Loucy (cell line): ENCODE results near the gene CALU.

Source experiments
- H2AFZ ChIP-seq: fragments of 200-600 bp; sonication (generic); 2 replicates; pipeline ENCODE4 v1.6.0; 2016; ENCODE audit warnings: antibody characterized with exemption, mild to moderate bottlenecking, low read length, moderate library complexity
- H3F3A ChIP-seq: fragments of 200-600 bp; 2 replicates; pipeline ENCODE4 v1.6.0; 2016; ENCODE audit warnings: antibody characterized with exemption, low read depth, mild to moderate bottlenecking
- H3K27me3 ChIP-seq: fragments of 200-600 bp; sonication (generic); 2 replicates; pipeline ENCODE4 v1.6.1; 2014; ENCODE audit warnings: low read length, mild to moderate bottlenecking; ENCODE audit not compliant: insufficient read depth, poor library complexity, severe bottlenecking
- H3K36me3 ChIP-seq: fragments of 200-600 bp; sonication (generic); 2 replicates; pipeline ENCODE4 v1.6.1; 2016; ENCODE audit warnings: low read length; ENCODE audit not compliant: insufficient read depth
- H3K4me1 ChIP-seq: fragments of 200-600 bp; sonication (generic); 2 replicates; pipeline ENCODE4 v1.5.1; 2014; ENCODE audit warnings: low read length, mild to moderate bottlenecking; ENCODE audit not compliant: insufficient read depth, poor library complexity, severe bottlenecking
- H3K4me2 ChIP-seq: fragments of 200-600 bp; sonication (generic); 2 replicates; pipeline ENCODE4 v1.6.0; 2014; ENCODE audit warnings: antibody characterized with exemption, low read length, low read depth, mild to moderate bottlenecking; ENCODE audit not compliant: poor library complexity, severe bottlenecking
- H3K4me3 ChIP-seq: fragments of 200-600 bp; sonication (generic); 2 replicates; pipeline ENCODE4 v1.5.1; 2014; ENCODE audit warnings: low read length, mild to moderate bottlenecking, mixed read lengths; ENCODE audit not compliant: poor library complexity, severe bottlenecking
- H3K79me2 ChIP-seq: fragments of 200-600 bp; sonication (generic); 2 replicates; pipeline ENCODE4 v1.6.1; 2014; ENCODE audit warnings: low read length; ENCODE audit not compliant: insufficient read depth
- H3K9ac ChIP-seq: fragments of 200-600 bp; sonication (generic); 2 replicates; pipeline ENCODE4 v1.6.0; 2014; ENCODE audit warnings: mild to moderate bottlenecking, low read depth, low read length, moderate library complexity; ENCODE audit not compliant: poor library complexity, severe bottlenecking
- H3K9me2 ChIP-seq: fragments of 200-600 bp; sonication (generic); replicated peaks from 2 replicates; pipeline ENCODE4 v1.6.1; 2016; ENCODE audit warnings: low read depth, low read length, mixed read lengths
- H3K9me3 ChIP-seq: fragments of 200-600 bp; sonication (generic); 2 replicates; pipeline ENCODE4 v1.6.1; 2014; ENCODE audit warnings: mild to moderate bottlenecking, antibody characterized with exemption, low read length, low read depth; ENCODE audit not compliant: insufficient read depth
- H4K20me1 ChIP-seq: fragments of 200-600 bp; sonication (generic); 2 replicates; pipeline ENCODE4 v1.6.0; 2014; ENCODE audit warnings: antibody characterized with exemption, low read length, mild to moderate bottlenecking; ENCODE audit not compliant: insufficient read depth, poor library complexity, severe bottlenecking
- EZH2phosphoT487 ChIP-seq: fragments of 200-600 bp; IDR thresholded peaks from 2 replicates; pipeline ENCODE4 v1.6.1; 2018; ENCODE audit warnings: antibody characterized with exemption, mild to moderate bottlenecking, moderate library complexity, borderline replicate concordance
- TF ChIP-seq, protein P1 (sequence below): fragments of 200-600 bp; sonication (generic); conservative IDR thresholded peaks from 2 replicates; pipeline ENCODE4 v1.5.1; 2014; ENCODE audit warnings: mild to moderate bottlenecking, antibody characterized with exemption, low read length

CALU gene

DNA sequence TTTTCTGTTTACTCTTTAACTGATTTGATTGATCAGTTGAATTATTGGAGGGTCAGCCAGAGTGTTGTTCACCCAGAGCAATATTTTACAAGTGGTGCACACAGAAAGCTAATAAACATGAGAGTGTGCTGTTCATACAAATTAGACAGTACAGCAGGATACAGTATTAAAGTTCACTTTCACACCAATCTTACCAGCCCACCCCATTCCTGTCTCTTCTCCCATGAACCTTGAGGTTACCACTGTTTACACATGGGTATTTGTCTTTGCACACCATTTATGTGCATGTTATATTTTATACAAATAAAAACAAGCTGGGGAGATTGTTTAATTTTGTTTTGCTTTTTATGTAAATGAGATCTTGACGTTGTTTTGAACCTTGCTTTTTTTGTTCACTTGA lies 6.5 kb downstream of the CALU start:
- H3F3A ChIP-seq: no peaks in the 10 kb centered on the region
- no peak overlapping the region for H2AFZ ChIP-seq
- H3K9me2 ChIP-seq: no peaks in the 10 kb centered on the region
- peak overlapping the region; percentile 65 for H3K4me2 ChIP-seq
- no peaks in the 10 kb centered on the region for H3K9me3 ChIP-seq
- H3K79me2 ChIP-seq: peaks cover 92% of the 10 kb centered on the region
- H3K4me3 ChIP-seq: no peak overlapping the region
- H3K4me1 ChIP-seq: peaks cover 53% of the 10 kb centered on the region
- no peaks in the 10 kb centered on the region for H3K27me3 ChIP-seq
- H4K20me1 ChIP-seq: peaks cover 74% of the 10 kb centered on the region
- H3K9ac ChIP-seq: no peak overlapping the region
- H3K36me3 ChIP-seq: peaks cover 30% of the 10 kb centered on the region
- TF ChIP-seq, protein P1, sequence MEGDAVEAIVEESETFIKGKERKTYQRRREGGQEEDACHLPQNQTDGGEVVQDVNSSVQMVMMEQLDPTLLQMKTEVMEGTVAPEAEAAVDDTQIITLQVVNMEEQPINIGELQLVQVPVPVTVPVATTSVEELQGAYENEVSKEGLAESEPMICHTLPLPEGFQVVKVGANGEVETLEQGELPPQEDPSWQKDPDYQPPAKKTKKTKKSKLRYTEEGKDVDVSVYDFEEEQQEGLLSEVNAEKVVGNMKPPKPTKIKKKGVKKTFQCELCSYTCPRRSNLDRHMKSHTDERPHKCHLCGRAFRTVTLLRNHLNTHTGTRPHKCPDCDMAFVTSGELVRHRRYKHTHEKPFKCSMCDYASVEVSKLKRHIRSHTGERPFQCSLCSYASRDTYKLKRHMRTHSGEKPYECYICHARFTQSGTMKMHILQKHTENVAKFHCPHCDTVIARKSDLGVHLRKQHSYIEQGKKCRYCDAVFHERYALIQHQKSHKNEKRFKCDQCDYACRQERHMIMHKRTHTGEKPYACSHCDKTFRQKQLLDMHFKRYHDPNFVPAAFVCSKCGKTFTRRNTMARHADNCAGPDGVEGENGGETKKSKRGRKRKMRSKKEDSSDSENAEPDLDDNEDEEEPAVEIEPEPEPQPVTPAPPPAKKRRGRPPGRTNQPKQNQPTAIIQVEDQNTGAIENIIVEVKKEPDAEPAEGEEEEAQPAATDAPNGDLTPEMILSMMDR: no peak
- TF ChIP-seq EZH2phosphoT487: no peak

DNA sequence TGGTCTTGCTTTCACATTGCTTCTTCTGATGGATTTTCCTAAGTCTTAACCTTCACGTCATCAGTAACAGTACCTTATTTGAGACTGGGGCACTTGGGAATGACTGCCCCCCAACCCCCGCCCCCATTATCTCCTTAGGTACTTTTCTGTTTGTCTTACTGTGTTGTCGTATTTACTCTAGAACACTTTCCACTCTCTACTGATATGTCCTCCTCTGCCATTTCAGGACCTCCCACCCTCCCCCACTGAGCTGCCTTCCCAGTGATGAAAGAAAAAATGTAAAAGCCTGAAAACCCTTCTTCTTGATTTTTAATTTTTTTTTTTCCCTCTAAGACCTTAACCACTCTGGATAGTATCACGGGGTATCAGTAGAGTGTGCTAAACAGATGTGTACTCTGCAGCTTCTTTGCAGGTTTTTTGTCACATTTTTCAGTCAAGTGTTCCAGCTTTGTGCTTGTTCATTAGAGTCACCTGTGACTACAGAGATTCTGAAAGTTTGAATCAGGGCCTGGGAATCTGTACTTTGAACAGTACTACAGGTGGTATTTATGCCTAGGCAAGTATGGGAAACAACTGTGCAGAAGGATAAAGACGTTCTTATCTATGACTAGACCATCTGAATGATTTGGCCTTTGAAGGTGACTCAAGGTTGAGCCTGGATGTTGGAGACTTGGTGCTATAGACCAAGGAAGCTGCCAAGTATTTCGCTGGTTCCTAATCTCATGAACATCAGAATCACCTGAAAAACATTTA lies 8.3 kb downstream of the CALU start:
- Histone ChIP-seq H3K4me3 (no peak overlapping the region), H2AFZ (no peak overlapping the region), H3K4me1 (peaks cover 35% of the 10 kb centered on the region), H3K9me2 (no peaks in the 10 kb centered on the region), H3K4me2 (peak overlapping the region; percentile 20), H3K9me3 (no peaks in the 10 kb centered on the region), H3K36me3 (peaks cover 45% of the 10 kb centered on the region), H4K20me1 (peaks cover 56% of the 10 kb centered on the region), H3F3A (no peaks in the 10 kb centered on the region), H3K9ac (no peak overlapping the region), H3K79me2 (peaks cover 81% of the 10 kb centered on the region), H3K27me3 (no peaks in the 10 kb centered on the region)
- TF ChIP-seq, protein P1: no peak
- TF ChIP-seq EZH2phosphoT487: no peak

DNA sequence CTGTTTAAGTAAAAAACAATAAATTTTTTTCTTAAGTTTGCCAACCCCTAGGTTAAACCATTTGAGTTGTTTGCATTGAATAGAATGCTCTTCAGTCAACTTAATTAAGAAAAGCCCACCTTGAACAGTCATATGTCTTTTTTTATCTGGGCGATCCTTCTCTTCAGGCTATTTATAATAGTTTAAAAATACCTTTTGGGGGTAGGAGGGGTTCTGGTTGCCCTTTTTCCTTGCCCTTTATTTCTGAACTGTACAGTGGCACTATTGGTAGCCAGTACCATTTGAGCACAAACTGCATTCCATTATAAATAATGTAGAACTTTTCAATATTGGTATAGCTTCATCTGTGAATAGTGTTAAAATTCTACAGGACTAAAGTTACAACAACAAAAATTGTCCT lies 13.1 kb downstream of the CALU start:
- H3K9me2 ChIP-seq: no peaks in the 10 kb centered on the region
- H3K36me3 ChIP-seq: peaks cover 88% of the 10 kb centered on the region
- TF ChIP-seq, protein P1: no peak
- no peak for TF ChIP-seq EZH2phosphoT487
- no peaks in the 10 kb centered on the region for H3F3A ChIP-seq
- no peaks in the 10 kb centered on the region for H3K9me3 ChIP-seq
- no peak overlapping the region for H3K9ac ChIP-seq
- no peak overlapping the region for H3K4me2 ChIP-seq
- H3K4me1 ChIP-seq: peaks cover 12% of the 10 kb centered on the region
- no peak overlapping the region for H3K4me3 ChIP-seq
- H2AFZ ChIP-seq: no peak overlapping the region
- H3K27me3 ChIP-seq: no peaks in the 10 kb centered on the region
- peaks cover 28% of the 10 kb centered on the region for H4K20me1 ChIP-seq
- peaks cover 46% of the 10 kb centered on the region for H3K79me2 ChIP-seq
